SK-N-SH (cell line): ENCODE data around the gene MLXIP. TPM values are rescaled to one million over a fixed set of nuclear protein-coding genes. Genes with fewer than 3 reads are reported as not detected.

Source experiments
- CTCF ChIA-PET: fragments of 300-600, 350-600 bp; formaldehyde crosslinking; extraction: SDS; loops from one replicate; lab custom pipeline; 2021; lab: Yijun Ruan, JAX
- POLR2A ChIA-PET: fragments of 350-600 bp; sonication (Branson Sonifier 250); formaldehyde crosslinking; extraction: SDS; loops from one replicate; lab custom pipeline; 2020; ENCODE audit warnings: antibody characterized with exemption, inconsistent platforms; lab: Yijun Ruan, JAX
- DNase-seq: peaks from one replicate; pipeline ENCODE4 v3.0.0; 2012
- H2AFZ ChIP-seq: fragments of 200-600 bp; sonication (generic); 2 replicates; pipeline ENCODE4 v1.8.1; 2016; ENCODE audit warnings: antibody characterized with exemption, mild to moderate bottlenecking, low read depth
- H3F3A ChIP-seq: fragments of 200-600 bp; sonication (generic); replicated peaks from 2 replicates; pipeline ENCODE3; 2016; ENCODE audit warnings: antibody characterized with exemption, mild to moderate bottlenecking; ENCODE audit not compliant: insufficient read depth
- H3K27ac ChIP-seq, 2 experiments: fragments of 200-500 bp in 1 of 2; fragments of 200-600 bp in 1 of 2; sonication (Bioruptor generic) in 1 of 2; sonication (generic), shearing (Covaris generic) in 1 of 2; 2 replicates each; pipeline versions ENCODE4 v1.5.1 to v1.6.1; 2014 to 2016; ENCODE audit warnings: low read depth in 2 of 2, inconsistent platforms in 1 of 2, low read length in 1 of 2, mild to moderate bottlenecking in 1 of 2, mixed read lengths in 1 of 2
- H3K27me3 ChIP-seq: fragments of 200-600 bp; sonication (generic), shearing (Covaris generic); 2 replicates; pipeline ENCODE4 v1.6.1; 2016; ENCODE audit warnings: mixed run types; ENCODE audit not compliant: insufficient read depth
- H3K36me3 ChIP-seq, 2 experiments: fragments of 200-500 bp in 1 of 2; fragments of 200-600 bp in 1 of 2; sonication (Bioruptor generic) in 1 of 2; sonication (generic) in 1 of 2; replicated peaks in 1 of 2; 2 replicates each; pipeline versions ENCODE3 to v1.5.1; 2014 to 2016; ENCODE audit warnings: low read length in 1 of 2, mild to moderate bottlenecking in 1 of 2; ENCODE audit not compliant: insufficient read depth in 2 of 2, control insufficient read depth in 1 of 2
- H3K4me1 ChIP-seq, 2 experiments: fragments of 200-500 bp in 1 of 2; fragments of 200-600 bp in 1 of 2; sonication (Bioruptor generic) in 1 of 2; sonication (generic), shearing (Covaris generic) in 1 of 2; 2 replicates each; pipeline versions ENCODE4 v1.5.1 to v1.6.1; 2014 to 2016; ENCODE audit warnings: low read depth in 1 of 2, low read length in 1 of 2, mixed run types in 1 of 2; ENCODE audit not compliant: insufficient read depth in 2 of 2, control insufficient read depth in 1 of 2
- H3K4me2 ChIP-seq: fragments of 200-600 bp; sonication (generic), shearing (Covaris generic); 2 replicates; pipeline ENCODE4 v1.6.1; 2017; ENCODE audit warnings: mixed run types
- H3K4me3 ChIP-seq, 2 experiments: fragments of 200-500 bp in 1 of 2; fragments of 200-600 bp in 1 of 2; sonication (Bioruptor generic) in 1 of 2; sonication (generic), shearing (Covaris generic) in 1 of 2; 2 replicates each; pipeline versions ENCODE4 v1.5.1 to v1.8.1; 2014 to 2016; ENCODE audit warnings: low read depth in 2 of 2, inconsistent platforms in 1 of 2, low read length in 1 of 2, mild to moderate bottlenecking in 1 of 2, mixed read lengths in 1 of 2, moderate library complexity in 1 of 2
- H3K79me2 ChIP-seq: fragments of 200-600 bp; sonication (generic); 2 replicates; pipeline ENCODE4 v1.8.1; 2017; ENCODE audit warnings: mild to moderate bottlenecking; ENCODE audit not compliant: insufficient read depth
- H3K9ac ChIP-seq: fragments of 200-600 bp; sonication (generic); 2 replicates; pipeline ENCODE4 v1.6.1; 2017; ENCODE audit warnings: mixed run types
- H3K9me2 ChIP-seq: fragments of 200-600 bp; sonication (generic); 2 replicates; pipeline ENCODE4 v1.6.1; 2017; ENCODE audit warnings: mixed run types
- H3K9me3 ChIP-seq: fragments of 200-600 bp; sonication (generic); 2 replicates; pipeline ENCODE4 v1.6.1; 2017; ENCODE audit warnings: mixed run types, mild to moderate bottlenecking, moderate library complexity
- H4K20me1 ChIP-seq: fragments of 200-600 bp; sonication (generic); 2 replicates; pipeline ENCODE4 v1.6.1; 2017; ENCODE audit warnings: mild to moderate bottlenecking, mixed run types; ENCODE audit not compliant: insufficient read depth
- CHD2 ChIP-seq: fragments of 150-350 bp; IDR thresholded peaks from 2 replicates; pipeline ENCODE4 v1.6.1; 2018; ENCODE audit warnings: low read length; ENCODE audit not compliant: partially characterized antibody
- EP300 ChIP-seq, 2 experiments: IDR thresholded peaks; 2 replicates each; pipeline versions ENCODE4 v1.4.0 to v1.6.1; 2012; ENCODE audit warnings: borderline replicate concordance in 1 of 2, low read depth in 1 of 2, low read length in 1 of 2
- FOSL2 ChIP-seq: IDR thresholded peaks from 2 replicates; pipeline ENCODE4 v1.4.0; 2012; ENCODE audit warnings: low read depth, mild to moderate bottlenecking, moderate library complexity, borderline replicate concordance
- GATA2 ChIP-seq: sonication (generic); formaldehyde crosslinking; IDR thresholded peaks from 2 replicates; pipeline ENCODE4 v1.5.0; 2020; ENCODE audit warnings: mild to moderate bottlenecking, missing genetic modification reagents
- MEF2A ChIP-seq: IDR thresholded peaks from 2 replicates; pipeline ENCODE4 v1.4.0; 2012; ENCODE audit warnings: low read depth, borderline replicate concordance
- NFIC ChIP-seq: IDR thresholded peaks from 2 replicates; pipeline ENCODE4 v1.4.0; 2012; ENCODE audit warnings: borderline replicate concordance
- NRF1 ChIP-seq: IDR thresholded peaks from 2 replicates; pipeline ENCODE4 v1.6.1; 2012; ENCODE audit warnings: low read depth, mild to moderate bottlenecking, low read length
- TCF12 ChIP-seq: IDR thresholded peaks from 2 replicates; pipeline ENCODE4 v1.4.0; 2012
- ZBTB33 ChIP-seq: IDR thresholded peaks from 2 replicates; pipeline ENCODE4 v1.4.0; 2012; ENCODE audit warnings: low read depth, borderline replicate concordance
- WGBS: methylation state at CpG from one replicate; pipeline ENCODE4 v1.1.6; 2017; ENCODE audit warnings: low lambda C conversion rate; 5-methylcytosine and 5-hydroxymethylcytosine counted together
- polyA plus RNA-seq, 3 experiments: library from polyadenylated mRNA; depleted of rRNA; stranded (reverse); fragments of >200 nt; gene quantifications; 2 replicates each; pipeline ENCODE4 v1.2.3, GENCODE V29; 2012
- TF ChIP-seq, protein P1 (sequence below): fragments of 150-350 bp; IDR thresholded peaks from 2 replicates; pipeline ENCODE4 v1.6.1; 2016; ENCODE audit warnings: mild to moderate bottlenecking, low read depth, low read length
- TF ChIP-seq, protein P2 (sequence below): IDR thresholded peaks from 2 replicates; pipeline ENCODE4 v1.4.0; 2012; ENCODE audit warnings: low read depth, borderline replicate concordance
- TF ChIP-seq, protein P3 (sequence below): fragments of 200-600 bp; sonication (generic); IDR thresholded peaks from 2 replicates; pipeline ENCODE4 v1.6.1; 2017; ENCODE audit warnings: antibody characterized with exemption, mild to moderate bottlenecking, moderate library complexity

The MLXIP gene
- polyA plus RNA-seq, 1 of the 3 experiments (the other 2 are of a cell fraction) = 11.0 TPM

DNA sequence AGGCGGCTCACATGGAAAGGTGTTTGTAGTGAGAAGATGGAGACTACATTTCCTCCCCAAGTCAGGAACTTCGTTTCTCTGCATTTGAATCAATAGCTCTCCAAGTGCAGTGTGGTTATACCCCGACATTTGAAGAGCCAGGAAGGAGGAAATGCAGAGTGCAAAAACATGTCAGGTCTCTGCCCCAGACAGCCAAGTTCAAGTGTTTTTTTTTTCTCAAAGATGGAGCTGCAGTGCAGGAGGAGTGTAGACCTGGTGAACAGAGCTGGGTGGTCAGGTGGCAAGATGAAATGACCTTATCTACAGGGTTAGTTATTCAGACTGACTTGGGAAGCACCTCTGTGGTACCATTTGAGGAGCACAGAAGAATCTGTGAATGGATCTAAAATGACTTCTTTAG is 21.3 kb downstream of the MLXIP start:
- H3K9me2 ChIP-seq = no peaks in the 10 kb centered on the region
- no peak overlapping the region for H3K9ac ChIP-seq
- H3K4me3 ChIP-seq = no peak overlapping the region
- H3F3A ChIP-seq = peaks cover 16% of the 10 kb centered on the region
- H3K79me2 ChIP-seq = peaks cover 95% of the 10 kb centered on the region
- H3K27me3 ChIP-seq = no peaks in the 10 kb centered on the region
- H3K9me3 ChIP-seq = no peaks in the 10 kb centered on the region
- H3K36me3 ChIP-seq = no peaks in the 10 kb centered on the region
- H2AFZ ChIP-seq = no peak overlapping the region
- CTCF ChIA-PET = interaction anchor here (0.6 to 2.3 kb wide), 5 partner anchors 11 to 45 kb away, joined by 3 to 6 read pairs (median 4); no protein-coding TSS in a partner anchor
- no peak overlapping the region for H3K27ac ChIP-seq
- no peak for TF ChIP-seq ZBTB33
- no peak for TF ChIP-seq NFIC
- no peak for TF ChIP-seq CHD2
- TF ChIP-seq, protein P1, sequence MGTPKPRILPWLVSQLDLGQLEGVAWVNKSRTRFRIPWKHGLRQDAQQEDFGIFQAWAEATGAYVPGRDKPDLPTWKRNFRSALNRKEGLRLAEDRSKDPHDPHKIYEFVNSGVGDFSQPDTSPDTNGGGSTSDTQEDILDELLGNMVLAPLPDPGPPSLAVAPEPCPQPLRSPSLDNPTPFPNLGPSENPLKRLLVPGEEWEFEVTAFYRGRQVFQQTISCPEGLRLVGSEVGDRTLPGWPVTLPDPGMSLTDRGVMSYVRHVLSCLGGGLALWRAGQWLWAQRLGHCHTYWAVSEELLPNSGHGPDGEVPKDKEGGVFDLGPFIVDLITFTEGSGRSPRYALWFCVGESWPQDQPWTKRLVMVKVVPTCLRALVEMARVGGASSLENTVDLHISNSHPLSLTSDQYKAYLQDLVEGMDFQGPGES = no peak
- TF ChIP-seq MEF2A = no peak
- no peak for TF ChIP-seq TCF12
- TF ChIP-seq, protein P2, sequence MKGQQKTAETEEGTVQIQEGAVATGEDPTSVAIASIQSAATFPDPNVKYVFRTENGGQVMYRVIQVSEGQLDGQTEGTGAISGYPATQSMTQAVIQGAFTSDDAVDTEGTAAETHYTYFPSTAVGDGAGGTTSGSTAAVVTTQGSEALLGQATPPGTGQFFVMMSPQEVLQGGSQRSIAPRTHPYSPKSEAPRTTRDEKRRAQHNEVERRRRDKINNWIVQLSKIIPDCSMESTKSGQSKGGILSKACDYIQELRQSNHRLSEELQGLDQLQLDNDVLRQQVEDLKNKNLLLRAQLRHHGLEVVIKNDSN = no peak
- TF ChIP-seq FOSL2 = no peak
- TF ChIP-seq, protein P3, sequence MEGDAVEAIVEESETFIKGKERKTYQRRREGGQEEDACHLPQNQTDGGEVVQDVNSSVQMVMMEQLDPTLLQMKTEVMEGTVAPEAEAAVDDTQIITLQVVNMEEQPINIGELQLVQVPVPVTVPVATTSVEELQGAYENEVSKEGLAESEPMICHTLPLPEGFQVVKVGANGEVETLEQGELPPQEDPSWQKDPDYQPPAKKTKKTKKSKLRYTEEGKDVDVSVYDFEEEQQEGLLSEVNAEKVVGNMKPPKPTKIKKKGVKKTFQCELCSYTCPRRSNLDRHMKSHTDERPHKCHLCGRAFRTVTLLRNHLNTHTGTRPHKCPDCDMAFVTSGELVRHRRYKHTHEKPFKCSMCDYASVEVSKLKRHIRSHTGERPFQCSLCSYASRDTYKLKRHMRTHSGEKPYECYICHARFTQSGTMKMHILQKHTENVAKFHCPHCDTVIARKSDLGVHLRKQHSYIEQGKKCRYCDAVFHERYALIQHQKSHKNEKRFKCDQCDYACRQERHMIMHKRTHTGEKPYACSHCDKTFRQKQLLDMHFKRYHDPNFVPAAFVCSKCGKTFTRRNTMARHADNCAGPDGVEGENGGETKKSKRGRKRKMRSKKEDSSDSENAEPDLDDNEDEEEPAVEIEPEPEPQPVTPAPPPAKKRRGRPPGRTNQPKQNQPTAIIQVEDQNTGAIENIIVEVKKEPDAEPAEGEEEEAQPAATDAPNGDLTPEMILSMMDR = no peak
- H3K4me1 ChIP-seq = peaks cover 25 to 40% of the 10 kb centered on the region in 2 experiments
- H3K4me2 ChIP-seq = no peak overlapping the region
- WGBS = 98% methylated on average over 3 of the region's 3 CpGs
- H4K20me1 ChIP-seq = peaks cover 59% of the 10 kb centered on the region
- POLR2A ChIA-PET = no interaction called here
- no peak for DNase-seq

GRCh38 chr12:122100568-122100967 is 22.0 kb downstream of the MLXIP start:
- no peaks in the 10 kb centered on the region for H3K9me3 ChIP-seq
- no peak overlapping the region for H2AFZ ChIP-seq
- H3K9me2 ChIP-seq = no peaks in the 10 kb centered on the region
- H3K27ac ChIP-seq = no peak overlapping the region
- WGBS = 56% methylated on average over 1 of the region's 1 CpG
- no peaks in the 10 kb centered on the region for H3K36me3 ChIP-seq
- no peak for DNase-seq
- no peak overlapping the region for H3K9ac ChIP-seq
- no peak overlapping the region for H3K4me3 ChIP-seq
- peaks cover 16% of the 10 kb centered on the region for H3F3A ChIP-seq
- POLR2A ChIA-PET = no interaction called here
- H3K79me2 ChIP-seq = peaks cover 96% of the 10 kb centered on the region
- H4K20me1 ChIP-seq = peaks cover 59% of the 10 kb centered on the region
- no peaks in the 10 kb centered on the region for H3K27me3 ChIP-seq
- peaks cover 25 to 40% of the 10 kb centered on the region in 2 experiments for H3K4me1 ChIP-seq
- CTCF ChIA-PET = interaction anchor here (1.0 to 5.6 kb wide), 3 partner anchors 22 to 46 kb away, joined by 3 to 28 read pairs (median 6); no protein-coding TSS in a partner anchor
- H3K4me2 ChIP-seq = no peak overlapping the region
- TF ChIP-seq EP300 (IDR thresholded peaks at IDR 0.05; ENCODE audit: borderline replicate concordance in 1 of 2, low read depth in 1 of 2, low read length in 1 of 2) = peak in 1 of 2 experiments; percentile 7; a peak in 1 of 4 replicates
- TF ChIP-seq NRF1 = no peak
- TF ChIP-seq GATA2 = peak; percentile 34; the same call in 1 of the 2 replicates
